HEK293 (cell line): ENCODE results near the gene COA3.

Source experiments
- CTCF ChIA-PET: fragments of 350-600 bp; formaldehyde crosslinking; extraction: SDS; loops from one replicate; lab custom pipeline; 2021; ENCODE audit warnings: antibody characterized with exemption; lab: Yijun Ruan, JAX
- POLR2A ChIA-PET: fragments of 300-600 bp; formaldehyde crosslinking; extraction: SDS; loops from one replicate; lab custom pipeline; 2020; ENCODE audit warnings: antibody characterized with exemption, inconsistent platforms; lab: Yijun Ruan, JAX
- H3K27ac ChIP-seq: fragments of 200-500 bp; sonication (Bioruptor generic); 2 replicates; pipeline ENCODE4 v1.5.1; 2014; ENCODE audit warnings: low read depth, low read length, control low read depth, inconsistent platforms; ENCODE audit errors: extremely low read depth
- H3K36me3 ChIP-seq, 2 experiments: fragments of 200-500 bp in 1 of 2; sonication (Bioruptor generic) in 1 of 2; 1 replicate in 1 of 2; 2 replicates in 1 of 2; pipeline ENCODE4 v1.5.1; 2014 to 2017; ENCODE audit warnings: inconsistent platforms in 2 of 2, low read length in 2 of 2; ENCODE audit not compliant: control insufficient read depth in 2 of 2, insufficient read depth in 1 of 2
- H3K4me1 ChIP-seq: fragments of 200-500 bp; sonication (Bioruptor generic); 2 replicates; pipeline ENCODE4 v1.5.1; 2014; ENCODE audit warnings: mild to moderate bottlenecking, low read length, inconsistent platforms; ENCODE audit not compliant: control insufficient read depth, insufficient read depth
- H3K4me3 ChIP-seq: 2 replicates; pipeline ENCODE4 v1.5.1; 2011; ENCODE audit warnings: low read depth, mild to moderate bottlenecking, control low read depth, low read length, moderate library complexity
- H3K9me3 ChIP-seq: fragments of 200-500 bp; sonication (Bioruptor generic); 2 replicates; pipeline ENCODE4 v1.5.1; 2014; ENCODE audit warnings: low read depth, low read length, inconsistent platforms; ENCODE audit not compliant: control insufficient read depth, insufficient read depth
- KLF16 ChIP-seq: fragments of 450-650 bp; formaldehyde crosslinking; IDR thresholded peaks from 2 replicates; pipeline ENCODE4 v1.5.1; 2017; ENCODE audit warnings: missing biosample characterization, missing genetic modification characterization
- PRDM1 ChIP-seq: fragments of 450-650 bp; formaldehyde crosslinking; IDR thresholded peaks from 2 replicates; pipeline ENCODE4; 2016; ENCODE audit warnings: missing biosample characterization, missing genetic modification characterization
- REPIN1 ChIP-seq: fragments of 450-650 bp; formaldehyde crosslinking; IDR thresholded peaks from 2 replicates; pipeline ENCODE4 v1.5.1; 2017; ENCODE audit warnings: missing biosample characterization, missing genetic modification characterization, low read depth
- ZBTB10 ChIP-seq: fragments of 450-650 bp; formaldehyde crosslinking; IDR thresholded peaks from 2 replicates; pipeline ENCODE4 v1.5.1; 2016; ENCODE audit warnings: missing biosample characterization, missing genetic modification characterization
- ZBTB17 ChIP-seq: fragments of 450-650 bp; formaldehyde crosslinking; IDR thresholded peaks from 2 replicates; pipeline ENCODE4 v1.5.1; 2016; ENCODE audit warnings: missing biosample characterization, missing genetic modification characterization
- ZFP69B ChIP-seq: fragments of 450-650 bp; formaldehyde crosslinking; IDR thresholded peaks from 2 replicates; pipeline ENCODE4 v1.5.1; 2016; ENCODE audit warnings: missing biosample characterization, missing genetic modification characterization
- ZNF184 ChIP-seq: fragments of 450-650 bp; IDR thresholded peaks from 2 replicates; pipeline ENCODE4 v1.5.1; 2018; ENCODE audit warnings: missing biosample characterization, mild to moderate bottlenecking, missing genetic modification characterization
- ZNF211 ChIP-seq: fragments of 450-650 bp; formaldehyde crosslinking; IDR thresholded peaks from 2 replicates; pipeline ENCODE4 v1.5.1; 2016; ENCODE audit warnings: low read depth, missing biosample characterization, missing genetic modification characterization
- ZNF214 ChIP-seq: fragments of 450-650 bp; formaldehyde crosslinking; IDR thresholded peaks from 2 replicates; pipeline ENCODE4 v1.5.1; 2017; ENCODE audit warnings: missing biosample characterization, mild to moderate bottlenecking, missing genetic modification characterization, borderline replicate concordance
- ZNF354C ChIP-seq: fragments of 450-650 bp; formaldehyde crosslinking; IDR thresholded peaks from 2 replicates; pipeline ENCODE4 v1.5.1; 2016; ENCODE audit warnings: missing biosample characterization, missing genetic modification characterization, low read depth, borderline replicate concordance
- ZNF48 ChIP-seq: fragments of 450-650 bp; formaldehyde crosslinking; IDR thresholded peaks from 2 replicates; pipeline ENCODE4 v1.5.1; 2016; ENCODE audit warnings: missing biosample characterization, missing genetic modification characterization
- ZNF561 ChIP-seq: fragments of 450-650 bp; IDR thresholded peaks from 2 replicates; pipeline ENCODE4 v1.5.1; 2018; ENCODE audit warnings: missing biosample characterization, missing genetic modification characterization, borderline replicate concordance
- ZNF571 ChIP-seq: fragments of 450-650 bp; formaldehyde crosslinking; IDR thresholded peaks from 2 replicates; pipeline ENCODE4 v1.5.0; 2017; ENCODE audit warnings: missing biosample characterization, missing genetic modification characterization
- ZNF707 ChIP-seq: fragments of 450-650 bp; formaldehyde crosslinking; IDR thresholded peaks from 2 replicates; pipeline ENCODE4 v1.5.1; 2016; ENCODE audit warnings: missing biosample characterization, missing genetic modification characterization
- ZSCAN30 ChIP-seq: fragments of 450-650 bp; IDR thresholded peaks from 2 replicates; pipeline ENCODE4 v1.5.1; 2018; ENCODE audit warnings: missing biosample characterization, mild to moderate bottlenecking, missing genetic modification characterization, moderate library complexity
- TF ChIP-seq, protein P1 (sequence below): fragments of 450-650 bp; formaldehyde crosslinking; IDR thresholded peaks from 2 replicates; pipeline ENCODE4 v1.5.1; 2016; ENCODE audit warnings: missing biosample characterization, missing genetic modification characterization
- TF ChIP-seq, protein P2 (sequence below): fragments of 450-650 bp; IDR thresholded peaks from 2 replicates; pipeline ENCODE4 v1.5.1; 2018; ENCODE audit warnings: missing biosample characterization, missing genetic modification characterization

The COA3 gene

GRCh38 chr17:42775534-42776098, 22.9 kb downstream of the COA3 start:
- H3K4me3 ChIP-seq, result no peak overlapping the region
- no peak overlapping the region for H3K27ac ChIP-seq
- H3K36me3 ChIP-seq, result peaks cover 32 to 57% of the 10 kb centered on the region in 2 experiments
- CTCF ChIA-PET, result interaction anchor here (4.6 kb wide), 1 partner anchor 12 kb away, joined by 32 read pairs; no protein-coding TSS in a partner anchor
- H3K9me3 ChIP-seq, result no peaks in the 10 kb centered on the region
- TF ChIP-seq ZNF184 (no peak), ZNF48 (tag by site-specific recombination) (no peak), REPIN1 (tag by site-specific recombination) (no peak), KLF16 (tag by site-specific recombination) (no peak), ZBTB17 (no peak), ZNF707 (tag by site-specific recombination) (no peak), ZNF354C (tag by site-specific recombination) (no peak), ZNF214 (tag by site-specific recombination) (no peak), ZFP69B (tag by site-specific recombination) (no peak), ZNF571 (tag by site-specific recombination) (no peak), ZSCAN30 (tag by site-specific recombination) (no peak), ZNF211 (tag by site-specific recombination) (no peak), ZBTB10 (no peak)
- TF ChIP-seq, protein P1, sequence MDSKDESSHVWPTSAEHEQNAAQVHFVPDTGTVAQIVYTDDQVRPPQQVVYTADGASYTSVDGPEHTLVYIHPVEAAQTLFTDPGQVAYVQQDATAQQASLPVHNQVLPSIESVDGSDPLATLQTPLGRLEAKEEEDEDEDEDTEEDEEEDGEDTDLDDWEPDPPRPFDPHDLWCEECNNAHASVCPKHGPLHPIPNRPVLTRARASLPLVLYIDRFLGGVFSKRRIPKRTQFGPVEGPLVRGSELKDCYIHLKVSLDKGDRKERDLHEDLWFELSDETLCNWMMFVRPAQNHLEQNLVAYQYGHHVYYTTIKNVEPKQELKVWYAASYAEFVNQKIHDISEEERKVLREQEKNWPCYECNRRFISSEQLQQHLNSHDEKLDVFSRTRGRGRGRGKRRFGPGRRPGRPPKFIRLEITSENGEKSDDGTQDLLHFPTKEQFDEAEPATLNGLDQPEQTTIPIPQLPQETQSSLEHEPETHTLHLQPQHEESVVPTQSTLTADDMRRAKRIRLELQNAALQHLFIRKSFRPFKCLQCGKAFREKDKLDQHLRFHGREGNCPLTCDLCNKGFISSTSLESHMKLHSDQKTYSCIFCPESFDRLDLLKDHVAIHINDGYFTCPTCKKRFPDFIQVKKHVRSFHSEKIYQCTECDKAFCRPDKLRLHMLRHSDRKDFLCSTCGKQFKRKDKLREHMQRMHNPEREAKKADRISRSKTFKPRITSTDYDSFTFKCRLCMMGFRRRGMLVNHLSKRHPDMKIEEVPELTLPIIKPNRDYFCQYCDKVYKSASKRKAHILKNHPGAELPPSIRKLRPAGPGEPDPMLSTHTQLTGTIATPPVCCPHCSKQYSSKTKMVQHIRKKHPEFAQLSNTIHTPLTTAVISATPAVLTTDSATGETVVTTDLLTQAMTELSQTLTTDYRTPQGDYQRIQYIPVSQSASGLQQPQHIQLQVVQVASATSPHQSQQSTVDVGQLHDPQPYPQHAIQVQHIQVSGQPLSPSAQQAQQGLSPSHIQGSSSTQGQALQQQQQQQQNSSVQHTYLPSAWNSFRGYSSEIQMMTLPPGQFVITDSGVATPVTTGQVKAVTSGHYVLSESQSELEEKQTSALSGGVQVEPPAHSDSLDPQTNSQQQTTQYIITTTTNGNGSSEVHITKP (tag by site-specific recombination), result no peak
- TF ChIP-seq, protein P2, sequence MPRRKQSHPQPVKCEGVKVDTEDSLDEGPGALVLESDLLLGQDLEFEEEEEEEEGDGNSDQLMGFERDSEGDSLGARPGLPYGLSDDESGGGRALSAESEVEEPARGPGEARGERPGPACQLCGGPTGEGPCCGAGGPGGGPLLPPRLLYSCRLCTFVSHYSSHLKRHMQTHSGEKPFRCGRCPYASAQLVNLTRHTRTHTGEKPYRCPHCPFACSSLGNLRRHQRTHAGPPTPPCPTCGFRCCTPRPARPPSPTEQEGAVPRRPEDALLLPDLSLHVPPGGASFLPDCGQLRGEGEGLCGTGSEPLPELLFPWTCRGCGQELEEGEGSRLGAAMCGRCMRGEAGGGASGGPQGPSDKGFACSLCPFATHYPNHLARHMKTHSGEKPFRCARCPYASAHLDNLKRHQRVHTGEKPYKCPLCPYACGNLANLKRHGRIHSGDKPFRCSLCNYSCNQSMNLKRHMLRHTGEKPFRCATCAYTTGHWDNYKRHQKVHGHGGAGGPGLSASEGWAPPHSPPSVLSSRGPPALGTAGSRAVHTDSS (tag by site-specific recombination), result no peak
- POLR2A ChIA-PET, result no interaction called here
- peaks cover 10% of the 10 kb centered on the region for H3K4me1 ChIP-seq

GRCh38 chr17:42774066-42774745, 24.3 kb downstream of the COA3 start:
- peak overlapping the region; percentile 64 for H3K27ac ChIP-seq
- no peaks in the 10 kb centered on the region for H3K9me3 ChIP-seq
- H3K4me3 ChIP-seq, result peak overlapping the region; percentile 94
- peaks cover 4% of the 10 kb centered on the region; the same call in 1 of the 2 replicates for H3K4me1 ChIP-seq
- POLR2A ChIA-PET, result interaction anchor here (0.6 to 2.5 kb wide), 17 partner anchors 9 to 1277 kb away, joined by 3 to 17 read pairs (median 5); partner anchors contain the start of genes BECN1, CNTD1, COA3 and MLX
- CTCF ChIA-PET, result interaction anchor here (0.6 to 4.6 kb wide), 7 partner anchors 11 to 196 kb away, joined by 3 to 32 read pairs (median 3); partner anchors contain the start of gene PSMC3IP
- TF ChIP-seq PRDM1 (tag by site-specific recombination) (peak; percentile 54; the same call in 1 of the 2 replicates), ZNF561 (tag by site-specific recombination) (no peak)
- peaks cover 32 to 47% of the 10 kb centered on the region in 2 experiments for H3K36me3 ChIP-seq
